ENCODE results near the gene AGPS. TPM values are rescaled to one million over a fixed set of nuclear protein-coding genes. Genes with fewer than 3 reads are reported as not detected.
"Not testable (repeated sequence)": the region's sequence is repeated elsewhere in the genome, so short reads cannot be mapped to it uniquely, and the experiment has no call there.

AGPS gene
- total RNA-seq, 4 donors from 2014 or later: 21.4 to 50.9 (median 34.3) TPM

DNA sequence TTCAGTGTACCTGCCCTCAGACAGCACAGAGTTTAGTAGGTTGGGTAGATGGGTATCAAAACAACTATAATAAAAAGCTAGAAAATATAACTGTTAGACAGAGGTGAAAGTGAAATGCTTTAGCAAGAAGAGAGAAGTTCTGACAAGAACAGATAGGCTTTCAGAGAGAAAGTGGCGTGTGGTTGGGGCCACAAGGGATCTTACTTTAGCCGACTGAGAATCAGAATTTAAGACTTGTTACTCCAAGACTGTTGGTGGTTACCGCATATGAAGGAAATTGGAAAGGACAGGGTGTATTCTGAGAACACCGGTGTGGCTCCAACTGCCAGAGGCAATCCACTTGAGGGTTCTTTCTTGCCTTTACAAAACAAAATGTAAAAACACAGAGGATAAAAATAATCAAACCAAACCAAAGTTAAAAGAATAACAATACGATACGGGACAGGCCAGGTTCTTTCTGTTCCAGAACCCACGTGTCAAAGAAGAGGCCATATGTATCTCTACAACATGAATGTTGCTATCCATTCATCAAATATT, 44.4 kb upstream of the AGPS start:
- WGBS, 2 donors (ENCODE audit: low coverage in 1 of 2): 66 to 79% methylated on average over 6 to 7 of the region's 7 CpGs
- no peak overlapping the region for H3K27ac ChIP-seq
- H3K36me3 ChIP-seq: no peaks in the 10 kb centered on the region
- H3K27me3 ChIP-seq: no peaks in the 10 kb centered on the region
- no peaks in the 10 kb centered on the region for H3K9me3 ChIP-seq
- H3K4me3 ChIP-seq: no peak overlapping the region
- peaks cover 3 to 25% (median 12%) of the 10 kb centered on the region in 3 donors for H3K4me1 ChIP-seq
- ATAC-seq: no peak
- TF ChIP-seq EP300 (IDR thresholded peaks at IDR 0.05) (no peak), POLR2A (IDR thresholded peaks at IDR 0.05) (no peak), POLR2AphosphoS5 (IDR thresholded peaks at IDR 0.05) (no peak), CTCF (IDR thresholded peaks at IDR 0.05) (no peak)

- TF ChIP-seq POLR2AphosphoS5 (IDR thresholded peaks at IDR 0.05): no peak
- no peak for TF ChIP-seq EP300 (IDR thresholded peaks at IDR 0.05)
- TF ChIP-seq POLR2A (IDR thresholded peaks at IDR 0.05): no peak
- TF ChIP-seq CTCF (IDR thresholded peaks at IDR 0.05): no peak
- Histone ChIP-seq H3K36me3 (no peaks in the 10 kb centered on the region), H3K4me3 (no peak overlapping the region), H3K4me1 (peaks cover 3 to 28% (median 12%) of the 10 kb centered on the region in 3 donors), H3K27me3 (no peaks in the 10 kb centered on the region), H3K27ac (peak overlapping the region in 2 of 4 donors; percentile 9 to 61), H3K9me3 (no peaks in the 10 kb centered on the region)
- no peak for ATAC-seq
- WGBS, 2 donors (ENCODE audit: low coverage in 1 of 2): 88 to 95% methylated on average over 3 of the region's 3 CpGs
Observed at GRCh38 chr2:177348733-177349693, 43.6 kb upstream of the AGPS start.

DNA sequence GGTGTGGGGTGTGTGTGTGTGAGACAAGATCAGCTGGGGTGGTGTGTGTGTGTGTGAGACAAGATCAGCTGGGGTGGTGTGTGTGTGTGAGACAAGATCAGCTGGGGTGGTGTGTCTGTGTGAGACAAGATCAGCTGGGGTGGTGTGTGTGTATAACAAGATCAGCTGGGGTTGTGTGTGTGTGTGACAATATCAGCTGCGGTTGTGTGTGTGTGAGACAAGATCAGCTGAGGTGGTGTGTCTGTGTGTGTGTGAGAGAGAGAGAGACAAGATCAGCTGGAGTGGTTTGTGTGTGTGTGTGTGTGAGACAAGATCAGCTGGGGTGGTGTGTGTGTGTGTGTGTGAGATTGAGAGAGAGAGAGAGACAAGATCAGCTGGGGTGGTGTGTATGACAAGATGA, 41.9 kb upstream of the AGPS start:
- H3K9me3 ChIP-seq: not testable (repeated sequence)

GRCh38 chr2:177351121-177351520, 41.5 kb upstream of the AGPS start:
- not testable (repeated sequence) for H3K27me3 ChIP-seq, H3K4me3 ChIP-seq, H3K36me3 ChIP-seq, ATAC-seq, H3K9me3 ChIP-seq
- WGBS, 2 donors (ENCODE audit: low coverage in 1 of 2): 67% methylated on average over 1 of the region's 1 CpG; no CpG with 5 or more reads in 1 of the 2 donors
- H3K27ac ChIP-seq: peak overlapping the region in 1 of 4 donors; percentile 61
- H3K4me1 ChIP-seq: peaks cover 3 to 28% (median 12%) of the 10 kb centered on the region in 3 donors

More for the DNA sequence above, 41.9 kb upstream of the AGPS start:
- not testable (repeated sequence) for H3K27me3 ChIP-seq, ATAC-seq, H3K4me3 ChIP-seq, H3K36me3 ChIP-seq
- WGBS, 2 donors (ENCODE audit: low coverage in 1 of 2): 69 to 100% methylated on average over 1 of the region's 1 CpG
- peak overlapping the region in 2 of 4 donors; percentile 32 to 61 for H3K27ac ChIP-seq
- H3K4me1 ChIP-seq: peaks cover 3 to 28% (median 12%) of the 10 kb centered on the region in 3 donors

GRCh38 chr2:177352441-177353186, 40.0 kb upstream of the AGPS start:
- 3 to 6% methylated on average over 4 of the region's 4 CpGs for WGBS, 2 donors (ENCODE audit: low coverage in 1 of 2)
- no peak overlapping the region for H3K4me3 ChIP-seq
- H3K27me3 ChIP-seq: no peaks in the 10 kb centered on the region
- peaks cover 3 to 28% (median 12%) of the 10 kb centered on the region in 3 donors for H3K4me1 ChIP-seq
- ATAC-seq: peak; percentile 49
- H3K9me3 ChIP-seq: no peaks in the 10 kb centered on the region
- peak overlapping the region; percentile 53 to 73 (median 64) for H3K27ac ChIP-seq
- H3K36me3 ChIP-seq: no peaks in the 10 kb centered on the region
- TF ChIP-seq POLR2AphosphoS5 (IDR thresholded peaks at IDR 0.05) (no peak), CTCF (IDR thresholded peaks at IDR 0.05) (no peak), EP300 (IDR thresholded peaks at IDR 0.05) (no peak), POLR2A (IDR thresholded peaks at IDR 0.05) (no peak)

Measured in gastroesophageal sphincter (tissue), 4 donors.